ENCODE results near the gene IMMP2L.

- no peak for TF ChIP-seq CTCF (IDR thresholded peaks at IDR 0.05)
- no peak for TF ChIP-seq EP300 (IDR thresholded peaks at IDR 0.05)
Measured at GRCh38 chr7:111517549-111517951, 44.7 kb downstream of the IMMP2L start.
